AG10803 (cell line): Measurements from ENCODE around the gene RERE.

Source experiments
- DNase-seq: peaks from one replicate; pipeline ENCODE4 v3.0.0; 2010; ENCODE audit warnings: low read depth
- H3K4me3 ChIP-seq: 2 replicates; pipeline ENCODE4 v1.5.1; 2011; ENCODE audit warnings: mild to moderate bottlenecking, low read length, control low read depth
- TF ChIP-seq, protein P1 (sequence below): conservative IDR thresholded peaks from 2 replicates; pipeline ENCODE4 v1.5.1; 2011; ENCODE audit warnings: mild to moderate bottlenecking, low read length, control low read depth, inconsistent platforms

RERE gene

DNA sequence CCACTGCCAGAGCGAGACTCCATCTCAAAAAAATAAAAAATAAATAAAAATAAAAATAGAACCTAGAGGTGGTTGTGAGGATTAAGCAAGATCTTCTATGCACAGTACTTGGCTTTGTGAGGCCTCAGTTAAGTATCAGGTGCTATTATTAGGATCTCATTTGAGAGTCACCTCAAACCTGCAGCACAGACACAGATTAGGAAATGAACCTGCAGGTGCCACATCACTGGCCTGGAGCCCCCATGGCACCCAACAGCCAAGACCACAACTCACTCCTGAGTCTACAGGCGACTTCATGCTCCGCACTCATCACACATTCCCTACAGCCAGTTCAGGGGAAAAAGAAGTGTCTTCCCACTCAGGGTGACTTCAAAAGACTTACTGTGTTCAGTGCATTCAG lies 322.8 kb downstream of the RERE start:
- H3K4me3 ChIP-seq: no peak overlapping the region
- DNase-seq: no peak
- TF ChIP-seq, protein P1, sequence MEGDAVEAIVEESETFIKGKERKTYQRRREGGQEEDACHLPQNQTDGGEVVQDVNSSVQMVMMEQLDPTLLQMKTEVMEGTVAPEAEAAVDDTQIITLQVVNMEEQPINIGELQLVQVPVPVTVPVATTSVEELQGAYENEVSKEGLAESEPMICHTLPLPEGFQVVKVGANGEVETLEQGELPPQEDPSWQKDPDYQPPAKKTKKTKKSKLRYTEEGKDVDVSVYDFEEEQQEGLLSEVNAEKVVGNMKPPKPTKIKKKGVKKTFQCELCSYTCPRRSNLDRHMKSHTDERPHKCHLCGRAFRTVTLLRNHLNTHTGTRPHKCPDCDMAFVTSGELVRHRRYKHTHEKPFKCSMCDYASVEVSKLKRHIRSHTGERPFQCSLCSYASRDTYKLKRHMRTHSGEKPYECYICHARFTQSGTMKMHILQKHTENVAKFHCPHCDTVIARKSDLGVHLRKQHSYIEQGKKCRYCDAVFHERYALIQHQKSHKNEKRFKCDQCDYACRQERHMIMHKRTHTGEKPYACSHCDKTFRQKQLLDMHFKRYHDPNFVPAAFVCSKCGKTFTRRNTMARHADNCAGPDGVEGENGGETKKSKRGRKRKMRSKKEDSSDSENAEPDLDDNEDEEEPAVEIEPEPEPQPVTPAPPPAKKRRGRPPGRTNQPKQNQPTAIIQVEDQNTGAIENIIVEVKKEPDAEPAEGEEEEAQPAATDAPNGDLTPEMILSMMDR: no peak

DNA sequence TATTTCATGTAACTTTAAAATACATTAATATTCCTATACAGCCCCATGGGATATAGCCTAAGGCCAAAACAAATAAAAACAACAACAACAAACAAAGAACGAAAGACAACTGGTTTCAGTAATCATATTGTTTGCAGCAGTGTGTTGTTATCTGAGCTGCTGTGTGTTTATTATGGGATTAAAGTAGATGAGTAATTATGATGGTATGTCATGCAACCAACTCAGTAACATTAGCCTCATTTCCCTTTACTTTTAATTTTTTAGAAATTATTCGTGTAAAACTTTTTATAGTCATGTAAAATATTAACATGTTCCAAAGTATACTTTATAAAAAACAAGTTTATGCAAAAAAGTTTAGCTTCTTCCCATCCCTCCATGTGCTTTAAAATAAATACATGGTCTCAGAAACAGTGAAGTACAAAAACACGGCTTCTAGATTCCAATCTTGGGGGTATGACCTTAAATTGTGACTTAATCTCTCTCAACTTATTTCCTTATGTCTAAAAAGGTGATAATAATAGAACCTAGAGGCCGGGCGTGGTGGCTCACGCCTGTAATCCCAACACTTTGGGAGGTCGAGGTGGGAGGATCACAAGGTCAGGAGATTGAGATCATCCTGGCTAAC lies 323.4 kb downstream of the RERE start:
- H3K4me3 ChIP-seq: no peak overlapping the region
- DNase-seq: no peak
- TF ChIP-seq, protein P1: no peak

DNA sequence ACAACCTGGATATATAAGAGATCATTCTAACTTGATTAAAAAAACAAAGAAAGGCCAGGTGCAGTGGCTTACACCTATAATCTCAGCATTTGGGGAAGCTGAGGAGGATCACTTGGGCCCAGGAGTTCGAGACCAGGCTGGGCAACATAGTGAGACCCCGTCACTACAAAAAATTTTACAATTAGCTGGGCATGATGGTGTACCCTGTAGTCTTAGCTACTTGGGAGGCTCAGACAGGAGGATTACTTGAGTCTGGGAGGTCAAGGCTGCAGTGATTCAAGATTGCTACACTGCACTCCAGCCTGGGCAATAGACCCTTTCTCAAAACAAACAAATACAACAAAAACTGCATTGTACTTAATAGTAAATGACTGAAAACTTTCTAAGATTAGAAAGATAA lies 330.2 kb downstream of the RERE start:
- H3K4me3 ChIP-seq: no peak overlapping the region
- TF ChIP-seq, protein P1: no peak
- no peak for DNase-seq

DNA sequence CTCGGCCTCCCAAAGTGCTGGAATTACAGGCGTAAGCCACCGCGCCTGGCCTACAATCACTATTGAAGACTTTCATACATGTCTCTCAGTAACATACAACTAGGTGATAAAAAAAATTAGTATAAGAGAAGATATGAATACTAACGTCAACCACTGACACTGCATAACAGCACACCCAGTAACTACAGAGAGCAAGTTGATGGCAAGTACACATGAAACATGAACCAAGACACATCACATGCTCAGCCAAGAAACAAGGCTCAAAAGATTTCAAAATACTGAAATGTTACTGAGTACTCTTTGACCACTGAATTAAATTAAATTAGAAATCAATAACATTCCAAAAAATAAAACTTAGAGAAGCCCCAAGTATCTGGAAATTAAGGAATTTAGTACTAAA lies 331.4 kb downstream of the RERE start:
- H3K4me3 ChIP-seq: no peak overlapping the region
- TF ChIP-seq, protein P1: no peak
- no peak for DNase-seq

DNA sequence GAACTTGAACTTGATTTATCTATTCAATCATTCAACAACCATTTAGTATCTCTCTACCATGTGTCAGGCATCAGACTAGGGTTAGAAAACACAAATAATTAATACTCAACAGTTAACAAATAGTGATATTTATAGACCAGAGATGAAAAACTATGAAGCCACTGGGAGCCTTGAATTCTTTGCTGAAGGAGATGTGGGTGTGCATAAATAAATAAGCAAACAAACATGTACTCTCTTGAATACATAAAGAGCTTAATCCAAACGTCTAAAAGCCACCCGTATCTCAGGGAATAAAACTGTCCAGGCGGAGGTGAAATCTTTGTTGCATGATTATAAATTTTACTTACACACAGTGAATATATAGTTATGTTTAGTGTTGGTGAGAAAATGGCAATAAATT lies 333.9 kb downstream of the RERE start:
- TF ChIP-seq, protein P1: no peak
- H3K4me3 ChIP-seq: no peak overlapping the region
- no peak for DNase-seq

DNA sequence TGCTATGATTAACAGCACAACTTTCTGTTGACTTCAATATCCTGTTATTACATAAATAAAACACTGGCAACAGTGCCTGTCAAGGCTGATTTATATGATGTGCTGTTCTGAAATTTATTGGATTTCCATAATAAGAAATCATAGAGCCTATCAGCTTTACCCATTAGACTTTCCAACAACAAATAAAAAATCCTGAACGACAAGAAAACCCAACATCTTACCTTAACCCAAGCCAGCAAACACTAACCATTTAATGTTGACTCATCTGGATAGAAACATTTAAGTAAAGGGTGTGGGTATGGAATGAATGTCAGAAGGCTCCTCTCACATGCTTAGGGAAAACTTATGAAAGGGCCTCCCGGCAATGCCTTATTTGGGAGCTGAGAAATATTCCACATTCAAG lies 334.5 kb downstream of the RERE start:
- no peak overlapping the region for H3K4me3 ChIP-seq
- peak; percentile 34 for DNase-seq
- TF ChIP-seq, protein P1: no peak

DNA sequence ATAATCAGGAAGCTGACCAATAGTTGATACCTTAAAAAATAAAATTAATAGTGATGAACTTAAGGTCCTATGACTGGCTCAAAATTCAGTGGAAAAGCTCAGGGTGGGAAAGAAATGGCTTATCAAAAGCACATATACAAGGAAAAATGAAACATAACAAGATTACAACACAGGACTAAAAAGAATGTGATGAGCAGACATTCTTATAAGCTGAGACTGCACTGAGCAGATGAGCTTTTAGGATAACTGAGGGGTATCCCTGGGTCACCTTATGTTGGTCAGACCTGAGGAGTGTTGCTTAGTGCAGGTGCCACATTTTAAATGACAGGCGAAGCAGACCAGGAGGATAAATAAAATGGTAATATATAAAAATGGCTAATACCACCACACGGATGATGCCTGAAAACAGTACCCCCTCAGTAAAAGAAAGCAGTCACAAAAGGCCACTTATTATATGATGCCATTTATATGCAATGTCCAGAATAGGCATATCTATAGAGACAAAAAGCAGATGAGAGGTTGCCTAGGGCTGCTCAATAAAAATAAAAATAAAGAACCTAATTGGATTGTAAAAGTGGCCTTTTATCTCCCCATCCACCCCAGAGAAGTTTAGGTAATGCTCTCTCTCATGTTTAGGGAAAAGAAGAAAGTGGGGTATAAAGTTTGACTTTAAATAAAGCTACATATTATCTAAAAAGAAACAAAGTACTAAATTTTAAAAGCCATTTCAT lies 335.6 kb downstream of the RERE start:
- DNase-seq: peak; percentile 53
- TF ChIP-seq, protein P1: no peak
- no peak overlapping the region for H3K4me3 ChIP-seq
